22Rv1 (cell line): ENCODE measurements around the gene ARL9.

ENCODE experiments used
- CTCF ChIP-seq: fragments of 450-650 bp; IDR thresholded peaks from 2 replicates; pipeline ENCODE4 v1.5.1; 2017; ENCODE audit warnings: mild to moderate bottlenecking
- ZFX ChIP-seq: fragments of 450-650 bp; IDR thresholded peaks from 2 replicates; pipeline ENCODE4 v1.6.1; 2017; ENCODE audit warnings: antibody characterized with exemption, borderline replicate concordance

GRCh38 chr4:56467284-56468096, 38.1 kb upstream of the ARL9 start, which contains the start of gene SRP72:
- TF ChIP-seq CTCF = no peak
- TF ChIP-seq ZFX = no peak
